Activated CD4-positive, CD25-positive, alpha-beta regulatory T cell treated with anti-CD3 and anti-CD28 coated beads, Interleukin-2, amount 50 U/mL, for 24 hours (primary cell): ENCODE data around the gene MROH2A.

ENCODE experiments used
- ATAC-seq, 2 donors: fragments of 150-1000 bp; cut with Tn5 transposase; one replicate each; pipeline ENCODE4 v1.10.0; 2021; ENCODE audit warnings: mild to moderate bottlenecking in 1 of 2, moderate library complexity in 1 of 2

The MROH2A gene

GRCh38 chr2:233821196-233821595, 43.1 kb downstream of the MROH2A start:
- no peak for ATAC-seq

GRCh38 chr2:233821709-233822100, 43.6 kb downstream of the MROH2A start:
- no peak for ATAC-seq

- ATAC-seq, result no peak
Observed at GRCh38 chr2:233822101-233822771, 44.1 kb downstream of the MROH2A start.

GRCh38 chr2:233822781-233823730, 44.9 kb downstream of the MROH2A start:
- no peak for ATAC-seq

- ATAC-seq, result no peak
Observed at GRCh38 chr2:233823731-233824121, 45.6 kb downstream of the MROH2A start.

GRCh38 chr2:233824373-233824772, 46.2 kb downstream of the MROH2A start:
- no peak for ATAC-seq

GRCh38 chr2:233828546-233829192, 50.5 kb downstream of the MROH2A start:
- ATAC-seq, result no peak

- ATAC-seq, result no peak
Observed at GRCh38 chr2:233829193-233830110, 51.3 kb downstream of the MROH2A start.

GRCh38 chr2:233830111-233830802, 52.1 kb downstream of the MROH2A start:
- ATAC-seq, result no peak

- no peak for ATAC-seq
Observed at GRCh38 chr2:233831011-233831721, 53.0 kb downstream of the MROH2A start.

GRCh38 chr2:233831861-233832260, 53.7 kb downstream of the MROH2A start:
- no peak for ATAC-seq

- ATAC-seq, result no peak
Observed at GRCh38 chr2:233832414-233832813, 54.3 kb downstream of the MROH2A start.

- ATAC-seq, result no peak
Observed at GRCh38 chr2:233832869-233833311, 54.8 kb downstream of the MROH2A start.

- no peak for ATAC-seq
Observed at GRCh38 chr2:233833345-233833744, 55.2 kb downstream of the MROH2A start.

GRCh38 chr2:233835230-233836186, 57.4 kb downstream of the MROH2A start:
- ATAC-seq, result no peak

- no peak for ATAC-seq
Observed at GRCh38 chr2:233836359-233836758, 58.2 kb downstream of the MROH2A start.

- ATAC-seq, result no peak
Observed at GRCh38 chr2:233837694-233838229, 59.6 kb downstream of the MROH2A start.

GRCh38 chr2:233838251-233838650, 60.1 kb downstream of the MROH2A start:
- no peak for ATAC-seq

- no peak for ATAC-seq
Observed at GRCh38 chr2:233838726-233839446, 60.8 kb downstream of the MROH2A start.
